IMR-90 (cell line): ENCODE data around the gene AKT3. TPM values are rescaled to one million over a fixed set of nuclear protein-coding genes. Genes with fewer than 3 reads are reported as not detected.

Source experiments
- ATAC-seq: fragments of 200-7000 bp; cut with Tn5 transposase; 2 replicates; pipeline ENCODE4 v1.9.1; 2020; ENCODE audit warnings: low read depth, mild to moderate bottlenecking, moderate library complexity
- BruUV-seq: library from RNA; stranded (reverse); fragments of 400-500 nt; replicated peaks from 2 replicates; lab custom pipeline; 2021; lab: Mats Ljungman, UMichigan
- CTCF ChIA-PET: fragments of 300-600 bp; formaldehyde crosslinking; extraction: SDS; loops from one replicate; lab custom pipeline; 2021; ENCODE audit warnings: antibody characterized with exemption; lab: Yijun Ruan, JAX
- POLR2A ChIA-PET: fragments of 300-600 bp; sonication (Branson Sonifier 250); formaldehyde crosslinking; loops from one replicate; lab custom pipeline; 2022; ENCODE audit warnings: antibody characterized with exemption; ENCODE audit not compliant: unreplicated experiment; lab: Charles Lee
- DNase-seq: peaks from one replicate; pipeline ENCODE4 v3.0.0; 2013
- H2AFZ ChIP-seq: replicated peaks from 2 replicates; pipeline ENCODE3; 2013; ENCODE audit warnings: low read length, mild to moderate bottlenecking; ENCODE audit not compliant: poor library complexity
- H2AK5ac ChIP-seq: 2 replicates; pipeline ENCODE4 v1.6.1; 2013; ENCODE audit warnings: low read depth, low read length, inconsistent platforms
- H2AK9ac ChIP-seq: replicated peaks from 2 replicates; pipeline ENCODE3; 2013; ENCODE audit warnings: mild to moderate bottlenecking, low read depth, low read length, moderate library complexity; ENCODE audit not compliant: poor library complexity
- H2BK120ac ChIP-seq: 2 replicates; pipeline ENCODE4 v1.6.1; 2013; ENCODE audit warnings: low read depth, low read length, inconsistent platforms
- H2BK15ac ChIP-seq: 3 replicates; pipeline ENCODE4 v1.6.1; 2013; ENCODE audit warnings: low read depth, low read length, inconsistent platforms
- H2BK20ac ChIP-seq: 2 replicates; pipeline ENCODE4 v1.6.1; 2013; ENCODE audit warnings: low read depth, mild to moderate bottlenecking, inconsistent platforms, low read length, moderate library complexity
- H2BK5ac ChIP-seq: 2 replicates; pipeline ENCODE4 v1.6.1; 2013; ENCODE audit warnings: mild to moderate bottlenecking, low read depth, low read length, inconsistent platforms; ENCODE audit not compliant: poor library complexity, severe bottlenecking
- H3K14ac ChIP-seq: replicated peaks from 2 replicates; pipeline ENCODE4 v1.6.1; 2013; ENCODE audit warnings: low read depth, low read length, inconsistent platforms
- H3K18ac ChIP-seq: 2 replicates; pipeline ENCODE4 v1.6.1; 2013; ENCODE audit warnings: low read depth, low read length, control low read depth
- H3K23ac ChIP-seq: 2 replicates; pipeline ENCODE4 v1.6.1; 2013; ENCODE audit warnings: low read depth, low read length, inconsistent platforms
- H3K27ac ChIP-seq: 2 replicates; pipeline ENCODE4 v1.5.1; 2013; ENCODE audit warnings: mild to moderate bottlenecking, control low read depth, low read length; ENCODE audit not compliant: insufficient read depth
- H3K27me3 ChIP-seq: 2 replicates; pipeline ENCODE4 v1.6.1; 2013; ENCODE audit warnings: low read length; ENCODE audit not compliant: control insufficient read depth, insufficient read depth
- H3K36me3 ChIP-seq: 2 replicates; pipeline ENCODE4 v1.6.1; 2013; ENCODE audit warnings: low read length, mixed read lengths; ENCODE audit not compliant: control insufficient read depth, insufficient read depth
- H3K4ac ChIP-seq: 2 replicates; pipeline ENCODE4 v1.6.1; 2013; ENCODE audit warnings: low read depth, low read length, inconsistent platforms
- H3K4me1 ChIP-seq: 2 replicates; pipeline ENCODE4 v1.6.1; 2013; ENCODE audit warnings: low read length, mixed read lengths; ENCODE audit not compliant: control insufficient read depth, insufficient read depth
- H3K4me2 ChIP-seq: 2 replicates; pipeline ENCODE4 v1.6.1; 2013; ENCODE audit warnings: low read depth, mild to moderate bottlenecking, control low read depth, low read length, moderate library complexity
- H3K4me3 ChIP-seq: 2 replicates; pipeline ENCODE4 v1.5.1; 2013; ENCODE audit warnings: low read depth, mild to moderate bottlenecking, control low read depth, low read length, moderate library complexity; ENCODE audit not compliant: insufficient read depth
- H3K56ac ChIP-seq: 2 replicates; pipeline ENCODE4 v1.6.1; 2013; ENCODE audit warnings: low read length, inconsistent platforms; ENCODE audit not compliant: insufficient read depth; ENCODE audit errors: extremely low read depth
- H3K79me1 ChIP-seq, 2 experiments: 2 replicates each; pipeline ENCODE4 v1.6.1; 2013; ENCODE audit warnings: low read length in 2 of 2, inconsistent platforms in 1 of 2, low read depth in 1 of 2
- H3K9ac ChIP-seq: 2 replicates; pipeline ENCODE4 v1.6.1; 2013; ENCODE audit warnings: low read depth, low read length, control low read depth
- H3K9me1 ChIP-seq: 2 replicates; pipeline ENCODE4 v1.6.1; 2013; ENCODE audit warnings: low read length, inconsistent platforms; ENCODE audit not compliant: insufficient read depth
- H3K9me3 ChIP-seq: 2 replicates; pipeline ENCODE4 v1.6.1; 2013; ENCODE audit warnings: low read length; ENCODE audit not compliant: control insufficient read depth, insufficient read depth
- H4K20me1 ChIP-seq: 2 replicates; pipeline ENCODE4 v1.6.1; 2013; ENCODE audit warnings: low read length, inconsistent platforms; ENCODE audit not compliant: insufficient read depth
- H4K5ac ChIP-seq: 2 replicates; pipeline ENCODE4 v1.6.1; 2013; ENCODE audit warnings: mild to moderate bottlenecking, low read depth, low read length, control low read depth
- H4K8ac ChIP-seq, 2 experiments: 2 replicates each; pipeline ENCODE4 v1.6.1; 2013; ENCODE audit warnings: low read depth in 2 of 2, low read length in 2 of 2, control low read depth in 1 of 2, inconsistent platforms in 1 of 2
- H4K91ac ChIP-seq: 2 replicates; pipeline ENCODE4 v1.6.1; 2013; ENCODE audit warnings: low read depth, low read length, inconsistent platforms; ENCODE audit not compliant: insufficient read depth
- BHLHE40 ChIP-seq: fragments of 150-350 bp; IDR thresholded peaks from 2 replicates; pipeline ENCODE4 v1.6.1; 2016; ENCODE audit warnings: mild to moderate bottlenecking, low read depth, low read length
- CHD1 ChIP-seq: IDR thresholded peaks from 2 replicates; pipeline ENCODE4 v1.6.1; 2012; ENCODE audit warnings: low read depth, low read length, improper control_type of control experiment
- FOS ChIP-seq: fragments of 150-350 bp; IDR thresholded peaks from 2 replicates; pipeline ENCODE4 v1.6.1; 2016; ENCODE audit warnings: low read depth, low read length
- MXI1 ChIP-seq: IDR thresholded peaks from 2 replicates; pipeline ENCODE4 v1.6.1; 2012; ENCODE audit warnings: low read depth, mild to moderate bottlenecking, low read length, moderate library complexity, borderline replicate concordance
- NFE2L2 ChIP-seq: fragments of 150-350 bp; IDR thresholded peaks from 2 replicates; pipeline ENCODE4 v1.6.1; 2016; ENCODE audit warnings: low read depth, mild to moderate bottlenecking, low read length
- POLR2A ChIP-seq: IDR thresholded peaks from 2 replicates; pipeline ENCODE4 v1.6.1; 2012; ENCODE audit warnings: mild to moderate bottlenecking, low read depth, low read length
- RAD21 ChIP-seq: IDR thresholded peaks from 2 replicates; pipeline ENCODE4 v1.6.1; 2012; ENCODE audit warnings: low read length, improper control_type of control experiment
- RFX5 ChIP-seq: IDR thresholded peaks from 2 replicates; pipeline ENCODE4 v1.8.0; 2012; ENCODE audit warnings: low read depth, mild to moderate bottlenecking, low read length, moderate library complexity
- WGBS, 2 experiments: methylation state at CpG; one replicate each; pipeline versions ENCODE4 v1.1.5 to v1.1.7; 2013; ENCODE audit warnings: missing lambda C conversion rate in 2 of 2; ENCODE audit not compliant: insufficient read length in 1 of 2; ENCODE audit errors: extremely low coverage in 2 of 2; 5-methylcytosine and 5-hydroxymethylcytosine counted together
- dilution Hi-C: fragments of 300-500 bp; cut with HindIII; formaldehyde crosslinking; loops from one replicate; pipeline ENCODE4 v1.14.3; 2018; ENCODE audit warnings: low sequenced_read_pairs; ENCODE audit not compliant: unreplicated experiment
- in situ Hi-C: fragments of 300-500 bp; cut with MboI; formaldehyde crosslinking; loops from 3 replicates; pipeline ENCODE4 v1.14.3; 2019; ENCODE audit warnings: low sequenced_read_pairs, inconsistent platforms, mixed read lengths
- intact Hi-C: fragments of 100-400 bp; cut with micrococcal nuclease; formaldehyde crosslinking; loops from 2 replicates; pipeline ENCODE4 v1.10.0; 2022
- polyA plus RNA-seq, 3 experiments: library from polyadenylated mRNA; depleted of rRNA; stranded (reverse); fragments of >200 nt; gene quantifications; 2 replicates each; pipeline ENCODE4 v1.2.3, GENCODE V29; 2012; ENCODE audit warnings: low replicate concordance in 1 of 3
- total RNA-seq: library from RNA; depleted of rRNA; stranded (reverse); fragments of >200 nt; gene quantifications from 2 replicates; pipeline ENCODE4 v1.2.3, GENCODE V29; 2012

The AKT3 gene
- total and polyA plus RNA-seq, 2 of the 4 experiments (the other 2 are of a cell fraction) = 15.2 to 19.4 TPM

DNA sequence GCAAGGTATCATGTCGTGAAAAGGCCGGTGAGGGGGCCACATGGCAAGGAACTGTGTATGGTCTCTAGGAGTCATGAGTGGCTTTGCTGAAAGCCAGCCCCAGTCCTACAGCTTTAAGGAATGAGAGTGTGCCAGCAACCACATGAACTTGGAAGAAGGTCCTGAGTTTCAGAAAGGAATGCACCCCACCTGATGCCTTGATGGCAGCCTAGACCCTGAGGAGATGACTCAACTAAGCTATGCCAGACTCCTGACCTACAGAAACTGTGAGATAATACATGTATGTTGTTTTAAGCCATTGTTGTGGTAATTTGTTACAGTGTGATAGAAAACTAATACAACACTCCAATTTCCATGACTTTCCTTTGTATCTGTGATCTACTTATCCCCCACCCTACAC lies 33.5 kb upstream of the AKT3 start:
- no peak for TF ChIP-seq CHD1
- TF ChIP-seq FOS = no peak
- TF ChIP-seq POLR2A = no peak
- TF ChIP-seq RAD21 = no peak
- TF ChIP-seq BHLHE40 = no peak
- TF ChIP-seq RFX5 = no peak
- TF ChIP-seq NFE2L2 = no peak
- TF ChIP-seq MXI1 = no peak
- dilution Hi-C loops = no loop called here
- POLR2A ChIA-PET = no interaction called here

More for the DNA sequence above, 33.5 kb upstream of the AKT3 start:
- CTCF ChIA-PET = no interaction called here
- no peak overlapping the region for H3K23ac ChIP-seq
- no peak overlapping the region for H3K4me3 ChIP-seq
- no CpG with 5 or more reads among the region's 2 CpGs for WGBS, 2 experiments
- DNase-seq (peak; percentile 62), ATAC-seq (no peak)
- H3K27ac ChIP-seq = no peak overlapping the region
- no peak overlapping the region for H4K91ac ChIP-seq
- H3K4ac ChIP-seq = no peak overlapping the region
- intact Hi-C loops = no loop called here
- H2BK120ac ChIP-seq = no peak overlapping the region
- no peak overlapping the region for H3K9ac ChIP-seq
- no peak overlapping the region for H3K18ac ChIP-seq
- H2BK20ac ChIP-seq = no peak overlapping the region
- in situ Hi-C loops = no loop called here
- no peak overlapping the region for H2AK9ac ChIP-seq
- H3K4me1 ChIP-seq = no peaks in the 10 kb centered on the region
- H3K56ac ChIP-seq = no peak overlapping the region
- no peak overlapping the region for H3K4me2 ChIP-seq
- no peaks in the 10 kb centered on the region for H3K79me1 ChIP-seq
- H2BK15ac ChIP-seq = no peak overlapping the region
- peaks cover 3% of the 10 kb centered on the region; the same call in 1 of the 2 replicates for H3K27me3 ChIP-seq
- H2AK5ac ChIP-seq = no peak overlapping the region
- no peaks in the 10 kb centered on the region for H4K20me1 ChIP-seq
- no peaks in the 10 kb centered on the region for H3K9me3 ChIP-seq
- no peaks in the 10 kb centered on the region for H3K36me3 ChIP-seq
- H4K5ac ChIP-seq = no peak overlapping the region
- BruUV-seq = no TSS peak
- no peak overlapping the region for H3K14ac ChIP-seq
- H3K9me1 ChIP-seq = no peaks in the 10 kb centered on the region
- peak overlapping the region; percentile 18 for H2AFZ ChIP-seq
- H4K8ac ChIP-seq = no peak overlapping the region
- no peak overlapping the region for H2BK5ac ChIP-seq
